ENCODE measurements around the gene BMS1. TPM values are rescaled to one million over a fixed set of nuclear protein-coding genes. Genes with fewer than 3 reads are reported as not detected.
"Not testable (repeated sequence)": the region's sequence is repeated elsewhere in the genome, so short reads cannot be mapped to it uniquely, and the experiment has no call there.

Gene BMS1
- total RNA-seq, 1 experiment from 2014 or later: 35.9 TPM

- DNase-seq (ENCODE audit: low spot score); BruUV-seq (replicated peaks); H3K4me1 ChIP-seq (ENCODE audit: insufficient read depth, low read length, poor library complexity, severe bottlenecking); H3K9me3 ChIP-seq (ENCODE audit: low read depth, low read length, poor library complexity, severe bottlenecking); intact Hi-C loops (cut with micrococcal nuclease; ENCODE audit: unreplicated experiment); H3K27ac ChIP-seq (ENCODE audit: low read depth, low read length, poor library complexity, severe bottlenecking); H3K27me3 ChIP-seq (replicated peaks; ENCODE audit: insufficient read depth, low read depth, low read length, poor library complexity); H3K4me3 ChIP-seq (ENCODE audit: low read depth, low read length, poor library complexity, severe bottlenecking); POLR2A ChIA-PET (ENCODE audit: low non-redundant PET); CTCF ChIA-PET; H3K36me3 ChIP-seq (ENCODE audit: insufficient read depth, low read length, poor library complexity, severe bottlenecking): not testable (repeated sequence)
- TF ChIP-seq CTCF (conservative IDR thresholded peaks at IDR 0.05; ENCODE audit: low read depth, low read length): peak; percentile 37; the same call in 1 of the 2 replicates
Observed at GRCh38 chr10:42844810-42845209, 62.2 kb downstream of the BMS1 start.

GRCh38 chr10:42847261-42847660 is 64.7 kb downstream of the BMS1 start:
- BruUV-seq (replicated peaks); H3K36me3 ChIP-seq (ENCODE audit: insufficient read depth, low read length, poor library complexity, severe bottlenecking); POLR2A ChIA-PET (ENCODE audit: low non-redundant PET); H3K9me3 ChIP-seq (ENCODE audit: low read depth, low read length, poor library complexity, severe bottlenecking); H3K4me3 ChIP-seq (ENCODE audit: low read depth, low read length, poor library complexity, severe bottlenecking); DNase-seq (ENCODE audit: low spot score); H3K4me1 ChIP-seq (ENCODE audit: insufficient read depth, low read length, poor library complexity, severe bottlenecking); H3K27me3 ChIP-seq (replicated peaks; ENCODE audit: insufficient read depth, low read depth, low read length, poor library complexity); CTCF ChIA-PET; intact Hi-C loops (cut with micrococcal nuclease; ENCODE audit: unreplicated experiment); H3K27ac ChIP-seq (ENCODE audit: low read depth, low read length, poor library complexity, severe bottlenecking): not testable (repeated sequence)

GRCh38 chr10:42850931-42851330 is 68.3 kb downstream of the BMS1 start:
- Histone ChIP-seq H3K4me3 (ENCODE audit: low read depth, low read length, poor library complexity, severe bottlenecking) (no peak overlapping the region), H3K27ac (ENCODE audit: low read depth, low read length, poor library complexity, severe bottlenecking) (no peak overlapping the region), H3K27me3 (replicated peaks; ENCODE audit: insufficient read depth, low read depth, low read length, poor library complexity) (peaks cover 12% of the 10 kb centered on the region), H3K36me3 (ENCODE audit: insufficient read depth, low read length, poor library complexity, severe bottlenecking) (no peaks in the 10 kb centered on the region), H3K9me3 (ENCODE audit: low read depth, low read length, poor library complexity, severe bottlenecking) (no peaks in the 10 kb centered on the region), H3K4me1 (ENCODE audit: insufficient read depth, low read length, poor library complexity, severe bottlenecking) (no peaks in the 10 kb centered on the region)
- no peak for TF ChIP-seq CTCF (conservative IDR thresholded peaks at IDR 0.05; ENCODE audit: low read depth, low read length)
- TF ChIP-seq EZH2 (IDR thresholded peaks at IDR 0.05; ENCODE audit: borderline replicate concordance, low read depth, low read length, poor library complexity, severe bottlenecking): no peak
- BruUV-seq (replicated peaks): no TSS peak
- intact Hi-C loops (cut with micrococcal nuclease; ENCODE audit: unreplicated experiment): no loop called here
- ChIA-PET CTCF (no interaction called here), POLR2A (ENCODE audit: low non-redundant PET) (no interaction called here)
- no peak for DNase-seq (ENCODE audit: low spot score)

- CTCF ChIA-PET: no interaction called here
- H3K4me1 ChIP-seq (ENCODE audit: insufficient read depth, low read length, poor library complexity, severe bottlenecking): no peaks in the 10 kb centered on the region
Observed at GRCh38 chr10:42859256-42859655, 76.7 kb downstream of the BMS1 start.

GRCh38 chr10:42860016-42860415 is 77.4 kb downstream of the BMS1 start:
- H3K27ac ChIP-seq (ENCODE audit: low read depth, low read length, poor library complexity, severe bottlenecking); CTCF ChIA-PET; H3K36me3 ChIP-seq (ENCODE audit: insufficient read depth, low read length, poor library complexity, severe bottlenecking); BruUV-seq (replicated peaks); POLR2A ChIA-PET (ENCODE audit: low non-redundant PET); H3K27me3 ChIP-seq (replicated peaks; ENCODE audit: insufficient read depth, low read depth, low read length, poor library complexity); H3K9me3 ChIP-seq (ENCODE audit: low read depth, low read length, poor library complexity, severe bottlenecking); H3K4me3 ChIP-seq (ENCODE audit: low read depth, low read length, poor library complexity, severe bottlenecking); DNase-seq (ENCODE audit: low spot score); H3K4me1 ChIP-seq (ENCODE audit: insufficient read depth, low read length, poor library complexity, severe bottlenecking): not testable (repeated sequence)
- intact Hi-C loops (cut with micrococcal nuclease; ENCODE audit: unreplicated experiment): loop anchor here (10.0 kb wide), 1 partner anchor 345 kb away; no protein-coding TSS in a partner anchor

More at GRCh38 chr10:42859256-42859655, 76.7 kb downstream of the BMS1 start:
- H3K27ac ChIP-seq (ENCODE audit: low read depth, low read length, poor library complexity, severe bottlenecking): no peak overlapping the region
- no peak for DNase-seq (ENCODE audit: low spot score)
- intact Hi-C loops (cut with micrococcal nuclease; ENCODE audit: unreplicated experiment): no loop called here
- POLR2A ChIA-PET (ENCODE audit: low non-redundant PET): no interaction called here
- H3K4me3 ChIP-seq (ENCODE audit: low read depth, low read length, poor library complexity, severe bottlenecking): no peak overlapping the region
- no TSS peak for BruUV-seq (replicated peaks)
- H3K27me3 ChIP-seq (replicated peaks; ENCODE audit: insufficient read depth, low read depth, low read length, poor library complexity): no peaks in the 10 kb centered on the region
- no peaks in the 10 kb centered on the region for H3K36me3 ChIP-seq (ENCODE audit: insufficient read depth, low read length, poor library complexity, severe bottlenecking)
- no peak for TF ChIP-seq EZH2 (IDR thresholded peaks at IDR 0.05; ENCODE audit: borderline replicate concordance, low read depth, low read length, poor library complexity, severe bottlenecking)
- no peak for TF ChIP-seq CTCF (conservative IDR thresholded peaks at IDR 0.05; ENCODE audit: low read depth, low read length)
- H3K9me3 ChIP-seq (ENCODE audit: low read depth, low read length, poor library complexity, severe bottlenecking): no peaks in the 10 kb centered on the region

- BruUV-seq (replicated peaks); POLR2A ChIA-PET (ENCODE audit: low non-redundant PET): not testable (repeated sequence)
- intact Hi-C loops (cut with micrococcal nuclease; ENCODE audit: unreplicated experiment): loop anchor here (10.0 kb wide), 1 partner anchor 342 kb away; no protein-coding TSS in a partner anchor
Observed at GRCh38 chr10:42862801-42863200, 80.2 kb downstream of the BMS1 start.

More at GRCh38 chr10:42862801-42863200, 80.2 kb downstream of the BMS1 start:
- CTCF ChIA-PET; H3K27me3 ChIP-seq (replicated peaks; ENCODE audit: insufficient read depth, low read depth, low read length, poor library complexity); DNase-seq (ENCODE audit: low spot score); H3K27ac ChIP-seq (ENCODE audit: low read depth, low read length, poor library complexity, severe bottlenecking); H3K4me3 ChIP-seq (ENCODE audit: low read depth, low read length, poor library complexity, severe bottlenecking); H3K4me1 ChIP-seq (ENCODE audit: insufficient read depth, low read length, poor library complexity, severe bottlenecking); H3K36me3 ChIP-seq (ENCODE audit: insufficient read depth, low read length, poor library complexity, severe bottlenecking); H3K9me3 ChIP-seq (ENCODE audit: low read depth, low read length, poor library complexity, severe bottlenecking): not testable (repeated sequence)
